Urinary bladder (tissue), 4 donors: ENCODE measurements around the gene TRMT13. TPM values are rescaled to one million over a fixed set of nuclear protein-coding genes. Genes with fewer than 3 reads are reported as not detected.

Experiments
- DNase-seq: peaks from one replicate; pipeline ENCODE4 v3.0.0-alpha.2; 2015; ENCODE audit errors: extremely low spot score
- H3K27ac ChIP-seq: one replicate; pipeline ENCODE4 v1.5.1; 2013; ENCODE audit warnings: low read depth, mild to moderate bottlenecking, moderate library complexity
- H3K36me3 ChIP-seq: one replicate; pipeline ENCODE4 v1.6.1; 2013; ENCODE audit warnings: mild to moderate bottlenecking, moderate library complexity; ENCODE audit not compliant: insufficient read depth
- H3K4me1 ChIP-seq: one replicate; pipeline ENCODE4 v1.6.1; 2013; ENCODE audit warnings: mild to moderate bottlenecking, moderate library complexity; ENCODE audit not compliant: insufficient read depth
- H3K4me3 ChIP-seq: one replicate; pipeline ENCODE4 v1.5.1; 2013; ENCODE audit warnings: low read depth, low read length
- WGBS: extraction: QIAGEN DNeasy Blood & Tissue Kit; methylation state at CpG from one replicate; pipeline ENCODE4 v1.1.7; 2013; 5-methylcytosine and 5-hydroxymethylcytosine counted together
- polyA plus RNA-seq: library from polyadenylated mRNA; stranded (reverse); fragments of 200-250 nt; gene quantifications from one replicate; pipeline ENCODE4 v1.2.3, GENCODE V29; 2013
- total RNA-seq: library from RNA; depleted of rRNA; stranded (reverse); fragments of >200 nt; gene quantifications from one replicate; pipeline ENCODE4 v1.2.3, GENCODE V29; 2014
- donor health status: healthy with polysubstance abuse.
- donor health status: healthy.

Gene TRMT13
- total RNA-seq = 59.4 TPM
- 9.8 TPM for polyA plus RNA-seq

- DNase-seq = peak; percentile 98
- Histone ChIP-seq H3K4me3 (peak within 1 kb of the TSS; percentile 73), H3K36me3 (peaks cover 4% of the 10 kb centered on the region), H3K27ac (no peak within 1 kb of the TSS), H3K4me1 (no peaks in the 10 kb centered on the region)
- under 1% methylated on average over 57 of the region's 57 CpGs for WGBS
These were observed at the start of gene TRMT13, which contains the start of gene SASS6 for GRCh38 chr1:100132566-100133477. TSS of gene TRMT13 (plus strand) at chr1:100133163. CDS start at chr1:100133169, 6 bp downstream. TSS of gene SASS6 (minus strand) at chr1:100132930. CDS start at chr1:100132814, 116 bp downstream.

- no peaks in the 10 kb centered on the region for H3K4me1 ChIP-seq
- no peak overlapping the region for H3K27ac ChIP-seq
- peaks cover 2% of the 10 kb centered on the region for H3K36me3 ChIP-seq
- WGBS = 40% methylated on average over 1 of the region's 1 CpG
- DNase-seq = no peak
- no peak overlapping the region for H3K4me3 ChIP-seq
These were observed 45.6 kb upstream of the TRMT13 start for GRCh38 chr1:100087396-100087795.

- H3K36me3 ChIP-seq = peaks cover 2% of the 10 kb centered on the region
- no peak overlapping the region for H3K27ac ChIP-seq
- no peaks in the 10 kb centered on the region for H3K4me1 ChIP-seq
- H3K4me3 ChIP-seq = no peak overlapping the region
- WGBS = 94% methylated on average over 1 of the region's 1 CpG
- DNase-seq = no peak
These were observed 43.9 kb upstream of the TRMT13 start for GRCh38 chr1:100089082-100089481.

GRCh38 chr1:100090471-100090870 is 42.5 kb upstream of the TRMT13 start:
- Histone ChIP-seq H3K27ac (no peak overlapping the region), H3K36me3 (peaks cover 2% of the 10 kb centered on the region), H3K4me3 (no peak overlapping the region), H3K4me1 (no peaks in the 10 kb centered on the region)
- DNase-seq = no peak
- WGBS = 89% methylated on average over 3 of the region's 3 CpGs

- Histone ChIP-seq H3K4me3 (no peak overlapping the region), H3K4me1 (no peaks in the 10 kb centered on the region), H3K36me3 (peaks cover 6% of the 10 kb centered on the region), H3K27ac (no peak overlapping the region)
- 43% methylated on average over 1 of the region's 1 CpG for whole genome bisulfite sequencing
- no peak for DNase-seq
These were observed 32.8 kb upstream of the TRMT13 start for GRCh38 chr1:100100202-100100601.

- H3K36me3 ChIP-seq = peaks cover 6% of the 10 kb centered on the region
- WGBS = 94% methylated on average over 2 of the region's 2 CpGs
These were observed 31.4 kb upstream of the TRMT13 start for GRCh38 chr1:100101564-100101963.

GRCh38 chr1:100107696-100108095 is 25.3 kb upstream of the TRMT13 start:
- H3K27ac ChIP-seq = no peak overlapping the region
- no peaks in the 10 kb centered on the region for H3K4me1 ChIP-seq
- DNase-seq = no peak
- H3K4me3 ChIP-seq = no peak overlapping the region
- H3K36me3 ChIP-seq = peaks cover 5% of the 10 kb centered on the region
- WGBS = 81% methylated on average over 4 of the region's 4 CpGs

More at GRCh38 chr1:100101564-100101963, 31.4 kb upstream of the TRMT13 start:
- H3K4me1 ChIP-seq = no peaks in the 10 kb centered on the region
- H3K27ac ChIP-seq = no peak overlapping the region
- no peak overlapping the region for H3K4me3 ChIP-seq
- no peak for DNase-seq

- H3K4me1 ChIP-seq = no peaks in the 10 kb centered on the region
- no peaks in the 10 kb centered on the region for H3K36me3 ChIP-seq
- no peak overlapping the region for H3K4me3 ChIP-seq
- DNase-seq = no peak
- H3K27ac ChIP-seq = no peak overlapping the region
These were observed 23.4 kb upstream of the TRMT13 start for GRCh38 chr1:100109554-100110066.

GRCh38 chr1:100115524-100115923 is 17.4 kb upstream of the TRMT13 start:
- H3K36me3 ChIP-seq = no peaks in the 10 kb centered on the region
- no peak overlapping the region for H3K4me3 ChIP-seq
- DNase-seq = no peak
- no peaks in the 10 kb centered on the region for H3K4me1 ChIP-seq
- H3K27ac ChIP-seq = no peak overlapping the region
- WGBS = 97% methylated on average over 4 of the region's 4 CpGs

- no peak for DNase-seq
- Histone ChIP-seq H3K4me1 (no peaks in the 10 kb centered on the region), H3K36me3 (no peaks in the 10 kb centered on the region), H3K4me3 (no peak overlapping the region), H3K27ac (no peak overlapping the region)
- 74% methylated on average over 1 of the region's 1 CpG for WGBS
These were observed 10.8 kb upstream of the TRMT13 start for GRCh38 chr1:100122177-100122576.

- 71% methylated on average over 1 of the region's 1 CpG for WGBS
- no peak for DNase-seq
- no peaks in the 10 kb centered on the region for H3K4me1 ChIP-seq
- no peak overlapping the region for H3K4me3 ChIP-seq
- no peaks in the 10 kb centered on the region for H3K36me3 ChIP-seq
- H3K27ac ChIP-seq = no peak overlapping the region
These were observed 5.7 kb upstream of the TRMT13 start for GRCh38 chr1:100127226-100127625.

GRCh38 chr1:100130552-100131077 is 2.3 kb upstream of the TRMT13 start:
- no peak for DNase-seq
- Histone ChIP-seq H3K36me3 (no peaks in the 10 kb centered on the region), H3K27ac (no peak overlapping the region), H3K4me1 (no peaks in the 10 kb centered on the region), H3K4me3 (no peak overlapping the region)
- WGBS = 77% methylated on average over 5 of the region's 5 CpGs

GRCh38 chr1:100131623-100132022 is 1.3 kb upstream of the TRMT13 start:
- H3K36me3 ChIP-seq = no peaks in the 10 kb centered on the region
- H3K4me1 ChIP-seq = no peaks in the 10 kb centered on the region
- 76% methylated on average over 8 of the region's 8 CpGs for WGBS
- DNase-seq = no peak
- H3K4me3 ChIP-seq = no peak overlapping the region
- no peak overlapping the region for H3K27ac ChIP-seq

GRCh38 chr1:100134872-100135271 is 1.9 kb downstream of the TRMT13 start:
- Histone ChIP-seq H3K4me3 (no peak overlapping the region), H3K27ac (no peak overlapping the region)
- 65% methylated on average over 3 of the region's 3 CpGs for WGBS

More at GRCh38 chr1:100134872-100135271, 1.9 kb downstream of the TRMT13 start:
- H3K4me1 ChIP-seq = no peaks in the 10 kb centered on the region
- no peak for DNase-seq
- H3K36me3 ChIP-seq = peaks cover 7% of the 10 kb centered on the region
